GM21381 (cell line): ENCODE results near the gene NAV1.
"Not testable (repeated sequence)": the region's sequence is repeated elsewhere in the genome, so short reads cannot be mapped to it uniquely, and the experiment has no call there.

Experiments
- ATAC-seq: cut with Tn5 transposase; IDR thresholded peaks from one replicate; pipeline ENCODE4 v1.9.1; 2021; ENCODE audit warnings: mild to moderate bottlenecking, moderate library complexity; ENCODE audit not compliant: unreplicated experiment

Gene NAV1

DNA sequence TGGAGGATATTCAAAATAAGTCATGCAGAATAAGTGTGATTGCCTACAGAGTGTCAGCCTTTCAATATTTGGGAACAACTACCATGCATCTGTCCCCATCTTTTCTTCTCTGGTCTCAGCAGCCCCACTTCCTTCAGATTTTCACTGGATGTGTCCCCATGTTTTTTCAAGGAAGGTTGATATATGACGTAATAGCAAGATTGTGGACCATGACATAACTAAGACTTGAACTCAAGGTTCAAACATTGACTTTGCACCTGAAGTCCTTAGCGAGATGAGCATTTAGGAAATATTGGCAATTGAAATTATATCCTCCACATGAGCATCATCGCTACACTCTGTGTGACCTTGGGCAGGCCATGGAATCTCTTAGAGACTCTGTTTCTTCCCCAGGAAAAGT is 5.8 kb downstream of the NAV1 start:
- no peak for ATAC-seq

DNA sequence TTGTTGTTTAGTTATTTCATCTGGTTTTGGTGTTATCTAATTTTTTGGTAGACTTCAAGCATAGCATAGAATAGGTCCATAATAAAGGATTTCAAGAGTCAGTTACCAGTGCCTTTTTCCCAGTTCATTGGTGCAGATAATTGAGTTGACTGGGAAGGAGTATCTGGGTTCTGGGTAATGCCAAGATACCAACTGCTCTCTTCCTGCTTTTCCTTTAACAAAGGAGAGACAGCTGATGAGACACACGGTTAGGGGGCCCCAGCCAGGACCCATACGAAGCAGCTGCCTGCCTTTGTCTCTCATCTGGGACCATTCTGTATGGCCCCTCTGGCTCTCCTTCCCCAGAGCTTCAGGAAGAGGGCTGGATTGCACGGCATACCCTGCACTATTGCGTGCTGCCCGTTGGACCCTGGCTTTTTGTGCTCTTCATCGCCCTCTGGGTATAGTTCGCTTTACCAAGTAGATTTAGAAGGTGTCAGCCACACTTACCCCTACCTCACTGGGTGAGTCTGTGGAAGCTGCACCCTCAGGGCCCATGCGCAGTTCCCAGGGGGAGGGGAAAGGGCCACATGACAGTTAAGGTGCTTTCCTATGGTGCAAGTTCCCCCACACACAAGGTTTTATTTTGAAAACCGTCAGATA is 7.0 kb downstream of the NAV1 start:
- ATAC-seq, result no peak

DNA sequence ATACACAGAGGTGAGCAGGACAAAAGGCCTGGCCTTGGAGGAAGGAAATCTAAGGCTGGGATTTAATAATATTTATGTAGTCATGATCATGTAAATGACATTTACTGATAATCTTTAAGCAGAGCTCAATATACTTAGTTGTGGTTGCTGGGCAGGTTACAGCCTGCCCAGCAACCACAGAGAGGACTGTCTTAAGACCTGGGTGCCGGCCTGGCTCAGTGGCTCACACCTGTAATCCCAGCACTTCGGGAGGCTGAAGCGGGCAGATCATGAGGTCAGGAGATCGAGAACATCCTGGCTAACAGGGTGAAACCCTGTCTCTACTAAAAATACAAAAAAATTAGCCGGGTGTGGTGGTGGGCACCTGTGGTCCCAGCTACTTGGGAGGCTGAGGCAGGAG is 10.6 kb downstream of the NAV1 start:
- ATAC-seq, result not testable (repeated sequence)

DNA sequence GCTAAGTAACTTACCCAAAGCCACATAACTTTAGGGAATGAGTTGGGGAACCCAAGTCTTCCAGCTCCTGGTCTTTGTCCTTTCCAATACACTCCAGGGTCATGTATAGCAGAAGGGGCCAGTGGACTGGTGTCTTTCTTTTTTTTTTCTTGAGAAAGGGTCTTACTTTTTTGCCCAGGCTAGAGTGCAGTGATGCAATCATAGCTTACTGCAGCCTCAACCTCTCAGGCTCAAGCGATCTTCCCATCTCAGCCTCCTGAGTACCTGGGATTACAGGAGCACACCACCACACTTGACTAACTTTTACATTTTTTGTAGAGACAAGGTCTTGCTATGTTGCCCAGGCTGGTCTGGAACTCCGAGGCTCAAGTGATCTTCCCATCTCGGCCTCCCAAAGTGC is 12.2 kb downstream of the NAV1 start:
- no peak for ATAC-seq

DNA sequence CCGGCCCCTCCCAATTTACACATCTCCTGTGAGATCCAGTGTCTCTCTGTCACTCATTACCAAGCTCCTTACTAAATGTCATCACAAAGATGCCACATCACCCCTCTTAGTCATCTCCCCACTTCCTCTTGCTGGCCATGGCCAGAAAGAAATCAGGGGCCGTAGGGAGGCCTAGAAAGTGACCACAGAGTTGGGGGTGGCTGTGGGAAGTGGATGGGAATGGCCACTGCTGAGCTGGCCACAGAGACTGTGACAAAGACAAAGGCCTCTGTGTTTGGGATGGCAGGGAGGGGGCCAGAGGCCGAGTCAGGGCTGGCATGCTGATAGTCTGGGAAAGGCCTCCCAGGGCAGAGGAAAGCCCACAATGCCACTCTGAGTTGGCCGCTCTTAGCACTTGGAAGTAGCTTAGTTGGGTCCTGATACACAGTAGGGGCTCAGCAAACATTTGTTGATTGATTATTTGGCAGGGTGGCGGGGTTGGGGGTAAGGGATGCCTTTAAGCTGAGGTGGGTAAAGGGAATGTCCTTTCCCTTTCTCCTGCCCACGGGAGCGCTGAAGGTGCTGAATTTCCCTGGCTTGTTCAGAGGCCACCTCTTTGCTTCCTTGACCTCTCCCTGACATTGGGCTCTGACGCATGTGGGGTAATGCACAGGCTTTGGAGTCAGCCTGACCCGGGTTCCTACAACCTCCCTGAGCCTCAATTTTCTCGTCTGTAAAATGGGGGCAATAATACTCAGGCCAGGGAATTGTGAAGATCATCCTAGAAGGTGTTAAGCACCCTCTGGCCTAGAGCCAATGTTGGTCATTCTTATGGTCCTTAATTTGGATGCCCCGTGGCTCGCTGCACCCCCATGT is 13.2 kb downstream of the NAV1 start:
- no peak for ATAC-seq

DNA sequence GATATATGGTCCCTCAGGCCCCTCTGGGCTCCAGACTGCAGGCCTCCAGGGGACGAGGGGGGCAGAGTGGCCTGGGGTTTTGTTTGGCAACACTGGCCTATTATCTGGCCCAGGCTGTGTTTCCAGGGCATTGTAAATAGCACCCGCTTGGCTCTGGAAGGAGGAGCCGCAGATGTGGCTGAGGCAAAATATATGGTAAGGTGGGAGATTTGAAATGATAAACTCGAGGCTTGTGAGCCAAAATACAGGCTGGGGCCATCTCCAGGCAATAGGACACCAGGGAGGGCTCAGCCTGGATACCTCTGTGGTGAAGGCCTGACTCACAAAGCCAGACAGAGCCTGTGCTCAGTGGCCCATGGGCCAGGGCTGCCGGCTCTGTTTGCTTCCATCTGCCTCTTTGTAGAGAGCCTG is 14.0 kb downstream of the NAV1 start:
- ATAC-seq, result no peak

DNA sequence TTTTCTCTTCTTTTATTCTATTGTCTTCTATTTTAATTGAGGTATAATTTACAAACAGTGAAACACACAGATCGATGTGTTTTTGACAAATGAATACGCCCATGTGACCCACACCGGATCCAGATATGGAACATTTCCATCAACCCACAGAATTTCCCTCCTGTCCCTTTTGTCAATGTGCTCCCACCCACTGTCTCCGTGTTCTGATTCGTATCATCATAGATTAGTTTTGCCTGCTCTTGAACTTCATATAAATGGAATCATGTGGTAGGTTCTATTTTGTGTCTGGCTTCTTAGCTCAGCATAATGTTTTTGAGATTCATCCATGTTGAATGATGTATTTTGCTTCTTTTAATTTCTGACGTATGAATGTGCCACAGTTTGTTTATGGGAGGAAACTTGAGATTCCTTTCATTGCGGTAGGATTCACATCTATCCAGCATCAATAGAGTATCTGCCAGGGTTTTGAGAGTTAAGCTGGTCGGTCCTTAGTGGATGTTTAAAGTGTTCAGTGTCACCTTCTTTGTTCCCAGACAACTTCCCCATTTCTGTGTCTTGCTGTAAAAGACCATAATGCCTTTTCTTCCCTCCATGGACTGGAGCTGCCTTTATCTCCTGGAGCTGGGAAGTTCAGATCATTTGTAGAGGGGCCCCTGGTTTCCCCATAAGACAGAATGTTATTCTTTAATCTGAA is 14.7 kb downstream of the NAV1 start:
- ATAC-seq, result no peak

DNA sequence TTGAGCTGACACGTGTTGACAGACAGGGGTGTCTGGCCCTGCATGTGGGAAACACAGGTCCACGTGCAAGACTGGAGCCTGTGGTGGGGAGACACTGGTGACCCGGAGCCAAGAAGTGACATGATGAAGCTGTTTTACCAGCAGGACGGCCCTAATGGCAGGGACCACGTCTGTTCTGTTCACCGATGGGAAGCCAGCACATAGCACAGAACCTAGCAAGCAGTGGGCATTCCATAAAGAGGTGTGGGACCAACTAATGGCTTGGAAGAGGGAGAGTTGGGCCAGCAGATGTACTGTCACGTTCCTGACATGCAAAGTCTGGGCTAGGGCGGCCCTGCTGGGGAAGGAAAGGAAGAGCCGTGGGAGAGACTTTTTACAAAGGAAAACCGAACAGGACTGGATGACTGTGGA is 15.3 kb downstream of the NAV1 start:
- no peak for ATAC-seq

DNA sequence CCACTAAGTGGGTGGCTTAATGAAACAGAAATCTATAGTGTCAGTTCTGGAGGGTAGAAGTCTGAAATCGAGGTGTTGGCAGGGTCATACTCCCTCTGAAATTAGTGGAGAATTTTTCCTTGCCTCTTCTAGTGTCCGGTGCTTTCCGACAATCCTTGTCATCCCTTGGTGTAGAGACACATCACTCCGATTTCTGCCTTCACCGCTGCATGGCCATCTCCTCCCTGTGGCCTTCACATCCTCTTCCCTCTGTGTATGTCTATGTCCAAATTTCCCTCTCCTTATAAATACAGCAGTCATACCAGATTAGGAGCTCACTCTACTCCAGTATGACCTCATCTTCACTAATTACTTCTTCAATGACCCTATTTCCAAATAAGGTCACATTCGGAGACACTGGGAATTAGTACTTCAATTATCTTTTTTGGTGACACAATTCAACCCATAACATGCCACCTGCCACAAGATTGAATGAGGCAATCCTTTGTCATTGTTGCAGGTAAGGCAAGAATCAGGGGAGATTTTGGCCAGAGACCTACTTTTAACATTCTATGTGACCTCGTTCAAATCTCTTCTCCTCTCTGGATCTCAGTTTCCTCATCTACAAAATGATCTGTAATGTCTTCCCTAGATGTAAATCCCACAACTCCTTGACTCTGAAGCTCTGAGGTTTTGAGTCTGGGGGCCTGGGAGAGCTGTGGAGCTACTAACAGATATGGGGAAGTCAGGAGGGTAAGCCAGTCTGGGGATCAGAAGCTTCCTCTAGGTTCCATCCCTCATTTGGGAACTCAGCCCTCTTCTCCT is 16.1 kb downstream of the NAV1 start:
- ATAC-seq, result no peak

DNA sequence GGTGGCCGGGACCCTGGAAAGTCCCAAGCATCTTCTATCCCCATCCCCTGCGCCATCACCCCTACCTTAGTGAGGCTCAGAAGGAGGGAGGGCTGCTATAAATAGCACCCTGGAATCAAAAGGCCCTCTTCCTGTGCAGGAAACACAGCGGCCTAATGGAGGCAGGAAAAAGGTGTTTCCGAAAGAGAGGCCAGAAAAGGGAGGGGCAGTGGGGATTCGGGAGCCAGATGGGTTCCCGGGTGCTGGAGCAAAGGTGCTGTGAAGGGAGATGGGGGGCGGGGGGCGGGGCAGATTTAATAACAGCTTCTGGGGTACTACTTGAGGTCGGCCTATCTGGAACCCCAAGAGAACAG is 16.6 kb downstream of the NAV1 start:
- ATAC-seq, result no peak

DNA sequence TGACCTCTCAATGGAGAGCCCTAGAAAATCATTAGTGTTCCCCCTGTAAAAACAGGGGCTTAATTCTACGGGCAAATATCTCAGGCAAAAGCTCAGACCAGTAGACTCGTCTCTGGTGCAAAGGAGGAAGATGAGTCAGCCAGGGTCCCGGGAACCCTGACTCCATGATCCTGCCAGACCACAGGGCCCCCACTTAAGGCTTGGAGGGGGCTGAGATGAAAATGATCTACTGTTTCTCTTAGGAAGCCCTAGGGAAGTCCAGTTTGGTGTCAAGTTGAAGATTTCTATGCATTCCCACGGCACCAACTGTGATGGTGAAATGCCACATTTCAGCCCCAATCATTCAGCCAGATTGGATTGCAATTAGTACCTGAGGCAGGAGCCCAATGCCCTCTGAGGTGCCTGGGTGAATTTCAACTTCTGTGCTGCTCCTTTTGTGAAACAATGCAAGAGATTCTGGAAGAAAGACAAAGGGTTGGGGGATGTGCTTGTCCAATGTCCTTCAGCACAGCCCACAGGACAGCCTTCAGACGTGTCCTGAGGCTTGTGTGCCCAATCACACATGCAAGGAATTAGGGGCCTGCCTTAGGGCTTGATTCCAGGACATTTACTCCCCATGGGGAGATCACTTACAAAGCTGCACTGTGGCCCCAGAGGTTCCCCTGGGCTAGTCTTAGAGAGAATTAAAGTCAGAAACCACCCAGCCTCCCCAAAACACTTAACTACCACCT is 18.1 kb downstream of the NAV1 start:
- ATAC-seq, result no peak

DNA sequence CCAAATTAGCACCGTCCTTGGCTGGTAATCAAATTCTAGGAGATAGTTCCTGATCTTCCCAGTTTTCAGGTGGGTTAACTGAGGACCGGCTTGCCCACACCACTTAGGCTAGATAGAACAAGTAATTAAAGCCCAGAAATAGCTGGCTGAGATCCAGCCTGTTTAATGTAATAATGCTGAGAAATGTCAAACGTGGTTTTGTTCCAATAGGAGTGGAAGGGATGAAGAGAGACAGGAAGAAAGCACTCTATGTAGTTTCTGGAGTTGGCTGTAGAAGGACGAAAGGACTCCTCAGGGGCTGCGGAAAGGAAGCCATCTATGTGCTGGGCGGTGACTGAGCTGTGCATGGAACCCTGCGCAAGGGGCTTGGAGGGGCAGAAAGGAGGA is 18.6 kb downstream of the NAV1 start:
- no peak for ATAC-seq

DNA sequence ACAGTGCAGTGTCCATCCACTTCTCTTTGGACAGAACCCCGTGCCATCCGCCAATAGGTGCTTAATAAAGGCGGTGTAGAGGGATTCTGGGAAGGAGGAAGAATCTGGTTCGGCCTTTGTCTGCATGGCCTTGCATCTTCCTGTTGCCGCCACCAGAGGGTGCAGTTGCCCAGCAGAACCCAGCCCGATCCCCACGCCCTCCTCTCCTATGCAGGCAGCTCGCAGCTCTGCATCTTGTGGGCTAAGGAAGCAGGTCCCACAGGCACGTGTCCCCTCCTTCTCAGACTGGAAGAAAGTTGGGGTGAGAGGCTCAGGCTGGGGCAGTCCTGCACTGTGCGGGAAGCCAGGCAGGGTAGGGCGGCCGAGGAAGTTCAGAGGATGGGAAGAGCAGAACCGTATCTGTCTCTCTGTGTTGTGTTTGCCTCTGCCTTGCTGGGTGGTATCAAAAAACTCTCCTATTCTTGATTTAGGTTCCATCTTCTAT is 20.8 kb downstream of the NAV1 start:
- no peak for ATAC-seq

DNA sequence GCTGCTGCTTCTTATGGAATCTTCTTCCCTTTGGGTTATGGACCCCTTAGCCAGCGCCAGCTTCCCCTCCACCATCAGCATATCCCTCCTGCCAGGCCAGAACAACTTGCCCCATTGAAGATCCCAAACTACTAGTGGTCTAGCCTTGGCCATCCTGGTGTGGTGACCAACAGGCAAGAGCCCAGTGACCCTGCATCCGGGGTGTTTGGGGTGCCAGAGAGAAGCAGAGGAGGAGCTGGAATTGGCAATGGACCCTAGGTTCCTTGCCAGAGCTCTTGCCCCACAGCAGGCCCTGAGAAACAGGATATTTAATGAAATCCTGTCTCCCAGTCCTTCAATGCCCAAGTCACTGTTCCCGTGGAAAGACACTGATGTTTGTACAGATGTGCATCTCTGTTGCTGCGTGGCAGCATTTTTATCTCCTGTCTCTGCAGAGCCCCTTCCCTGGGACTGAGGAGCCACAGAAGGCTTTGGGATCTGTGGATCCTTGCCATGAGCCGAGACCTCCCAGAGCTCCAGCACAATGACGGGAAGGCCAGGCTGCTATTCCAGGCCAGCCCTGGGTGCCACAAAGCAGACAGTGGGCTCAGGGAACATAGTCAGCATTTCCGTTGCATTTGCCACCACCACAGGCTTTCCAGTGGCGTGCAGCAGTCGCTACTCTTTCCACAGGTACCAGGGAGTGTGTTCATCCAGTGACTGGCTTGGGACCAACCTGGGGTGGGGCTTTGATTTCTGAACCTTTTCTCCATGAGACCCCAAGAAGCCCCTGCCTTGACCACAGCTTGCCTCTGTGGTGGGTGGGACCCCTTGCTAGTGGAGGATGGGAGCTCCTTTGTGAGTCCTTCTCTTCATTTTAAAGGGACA is 21.6 kb downstream of the NAV1 start:
- no peak for ATAC-seq

DNA sequence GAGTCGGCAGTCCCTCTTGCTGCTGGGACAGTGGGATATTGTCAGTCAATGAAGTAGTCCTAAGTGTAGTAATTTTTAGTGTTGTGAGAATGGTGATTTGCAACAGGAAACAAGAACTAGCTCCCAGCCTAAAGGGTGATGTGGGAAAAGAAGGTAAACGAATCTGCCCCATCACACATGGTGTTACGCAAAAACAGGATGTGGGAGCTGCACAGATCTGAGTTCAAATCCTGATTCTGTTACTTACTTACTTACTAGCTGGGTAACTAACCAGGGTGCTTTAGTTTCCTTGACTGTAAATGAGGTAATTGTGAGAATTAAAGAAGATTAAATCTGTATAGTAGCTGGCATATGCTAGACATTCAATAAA is 22.3 kb downstream of the NAV1 start:
- no peak for ATAC-seq

DNA sequence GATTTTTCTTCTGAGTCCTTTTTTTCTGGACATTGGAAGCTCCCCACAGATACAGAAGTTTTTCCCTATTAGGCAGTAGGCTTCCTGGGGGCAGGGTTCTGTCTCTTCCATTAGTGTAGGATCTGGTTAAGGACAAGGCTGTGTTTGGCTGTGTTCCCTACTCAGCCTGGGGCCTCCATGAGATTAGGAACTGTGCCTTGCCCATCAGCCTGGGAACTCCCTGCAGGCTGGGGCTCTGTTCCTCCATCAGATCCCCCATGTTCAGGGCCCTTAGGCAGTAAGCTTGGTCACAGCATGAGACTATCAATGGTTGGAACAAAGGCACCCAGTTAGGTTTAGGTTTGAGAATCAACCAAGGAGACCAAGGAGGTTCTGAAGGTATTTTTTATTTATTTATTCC is 22.7 kb downstream of the NAV1 start:
- no peak for ATAC-seq

DNA sequence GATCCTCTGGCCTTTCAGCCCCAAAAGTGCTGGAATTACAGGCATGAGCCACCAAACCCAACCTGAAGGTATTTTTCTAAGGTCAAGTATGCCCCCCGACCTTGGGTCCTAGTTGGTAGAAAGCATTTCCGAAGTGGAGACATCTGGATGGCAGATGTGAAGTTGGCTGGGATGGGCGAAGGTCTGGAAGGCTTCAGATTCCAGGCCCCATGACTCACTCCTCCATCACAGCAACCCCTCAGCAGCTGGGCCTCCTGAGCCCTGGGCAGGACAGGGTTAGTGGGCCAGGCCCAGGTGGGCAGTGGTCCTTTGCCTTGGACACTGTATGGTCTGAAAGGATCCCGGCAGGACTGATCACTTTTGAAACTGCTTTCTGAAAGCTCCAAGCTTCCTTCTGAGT is 23.3 kb downstream of the NAV1 start:
- no peak for ATAC-seq

DNA sequence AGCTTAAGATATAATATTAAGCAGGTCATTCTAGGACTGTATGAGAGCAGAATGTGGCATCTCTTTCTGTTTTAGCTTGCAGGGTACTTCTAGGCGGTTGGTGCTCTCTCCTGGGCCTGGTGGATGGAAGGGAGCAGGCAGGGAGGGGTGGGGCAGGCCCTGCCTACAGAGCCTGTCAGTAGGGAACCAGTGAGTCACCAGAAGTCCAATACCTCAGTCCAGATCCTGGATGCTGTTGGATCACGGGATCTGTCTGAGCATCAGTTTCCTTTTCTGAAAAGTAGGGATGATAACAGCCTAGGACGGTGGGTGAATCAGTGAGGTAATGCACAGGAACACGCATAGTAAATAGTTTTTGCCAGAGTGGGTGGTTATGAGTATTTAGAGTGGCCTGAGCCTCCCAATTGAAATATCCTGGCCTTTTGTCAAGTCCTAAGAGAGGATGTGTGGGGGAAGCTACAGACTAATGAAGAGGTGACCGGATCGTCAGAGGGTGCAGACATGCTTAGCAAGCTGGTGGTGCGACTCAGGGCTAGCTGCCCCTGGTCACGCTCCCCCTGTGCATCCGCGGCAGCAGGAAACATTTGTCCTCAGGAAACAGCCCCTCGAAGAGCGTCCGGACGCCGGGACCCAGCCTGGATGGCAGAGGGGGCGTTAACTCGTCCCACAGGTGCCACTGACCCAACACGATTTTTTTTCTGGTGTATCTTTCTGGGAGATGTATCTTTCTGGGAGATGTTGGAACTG is 23.9 kb downstream of the NAV1 start:
- ATAC-seq, result no peak

DNA sequence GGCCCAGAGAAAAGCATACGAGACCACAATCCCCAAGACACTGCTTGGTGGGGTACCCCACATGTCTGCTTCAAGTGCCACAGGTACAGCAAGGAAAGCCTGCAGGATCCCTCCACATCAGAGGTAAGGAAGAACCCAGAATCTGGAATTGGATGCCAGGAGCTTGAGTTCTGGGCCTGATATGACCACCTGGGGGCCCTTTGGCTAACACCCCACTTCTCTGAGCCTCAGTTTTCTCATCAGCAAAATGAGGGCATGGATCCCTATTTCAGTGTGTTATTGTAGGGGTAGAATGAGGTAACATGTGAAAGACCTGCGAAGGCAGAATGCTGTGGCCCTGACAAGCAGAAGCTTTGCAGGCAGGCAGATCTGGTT is 24.5 kb downstream of the NAV1 start:
- no peak for ATAC-seq
